HUES64 (cell line): ENCODE data around the gene MCM5.

Source experiments
- H3K27ac ChIP-seq: 2 replicates; pipeline ENCODE4 v1.7.0; 2013; ENCODE audit warnings: low read depth, low read length, inconsistent platforms
- H3K27me3 ChIP-seq: 2 replicates; pipeline ENCODE4 v1.6.1; 2013; ENCODE audit warnings: mild to moderate bottlenecking, low read length; ENCODE audit not compliant: insufficient read depth
- H3K36me3 ChIP-seq: 2 replicates; pipeline ENCODE4 v1.6.1; 2013; ENCODE audit warnings: mild to moderate bottlenecking, low read length; ENCODE audit not compliant: insufficient read depth
- H3K4me1 ChIP-seq: 2 replicates; pipeline ENCODE4 v1.6.1; 2013; ENCODE audit warnings: mild to moderate bottlenecking, low read length, moderate library complexity; ENCODE audit not compliant: insufficient read depth
- H3K4me3 ChIP-seq: 2 replicates; pipeline ENCODE4 v1.5.1; 2013; ENCODE audit warnings: mild to moderate bottlenecking, low read length, moderate library complexity
- H3K9ac ChIP-seq: 2 replicates; pipeline ENCODE4 v1.6.1; 2013; ENCODE audit warnings: mild to moderate bottlenecking, low read depth, low read length
- H3K9me3 ChIP-seq: 2 replicates; pipeline ENCODE4 v1.6.1; 2013; ENCODE audit warnings: low read depth, low read length; ENCODE audit not compliant: insufficient read depth
- WGBS: fragments of 150-250, 120-280 bp; methylation state at CpG from one replicate; pipeline ENCODE4 v1.1.7; 2013; ENCODE audit warnings: missing lambda C conversion rate; 5-methylcytosine and 5-hydroxymethylcytosine counted together

The MCM5 gene

DNA sequence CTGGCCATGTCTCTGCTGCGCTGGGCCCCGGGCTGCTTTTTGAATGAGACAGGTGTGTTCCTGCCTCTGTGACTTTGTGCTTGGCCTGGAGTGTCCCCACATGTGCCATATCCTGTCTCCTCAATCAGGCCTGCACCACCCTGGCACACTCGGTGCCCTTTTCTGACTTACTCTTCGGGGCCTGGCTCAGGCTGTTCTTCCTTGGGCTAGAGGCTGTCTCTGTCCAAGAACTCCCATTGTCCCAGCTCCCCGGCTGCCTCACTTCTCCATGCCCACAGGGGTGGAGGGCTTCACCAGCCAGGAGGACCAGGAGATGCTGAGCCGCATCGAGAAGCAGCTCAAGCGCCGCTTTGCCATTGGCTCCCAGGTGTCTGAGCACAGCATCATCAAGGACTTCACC is 23.0 kb downstream of the MCM5 start:
- no peaks in the 10 kb centered on the region for H3K9me3 ChIP-seq
- no peaks in the 10 kb centered on the region for H3K27me3 ChIP-seq
- no peak overlapping the region for H3K9ac ChIP-seq
- 96% methylated on average over 9 of the region's 9 CpGs for WGBS
- H3K4me3 ChIP-seq, result no peak overlapping the region
- H3K36me3 ChIP-seq, result peaks cover 88% of the 10 kb centered on the region
- peaks cover 21% of the 10 kb centered on the region; the same call in 1 of the 2 replicates for H3K4me1 ChIP-seq
- no peak overlapping the region for H3K27ac ChIP-seq

DNA sequence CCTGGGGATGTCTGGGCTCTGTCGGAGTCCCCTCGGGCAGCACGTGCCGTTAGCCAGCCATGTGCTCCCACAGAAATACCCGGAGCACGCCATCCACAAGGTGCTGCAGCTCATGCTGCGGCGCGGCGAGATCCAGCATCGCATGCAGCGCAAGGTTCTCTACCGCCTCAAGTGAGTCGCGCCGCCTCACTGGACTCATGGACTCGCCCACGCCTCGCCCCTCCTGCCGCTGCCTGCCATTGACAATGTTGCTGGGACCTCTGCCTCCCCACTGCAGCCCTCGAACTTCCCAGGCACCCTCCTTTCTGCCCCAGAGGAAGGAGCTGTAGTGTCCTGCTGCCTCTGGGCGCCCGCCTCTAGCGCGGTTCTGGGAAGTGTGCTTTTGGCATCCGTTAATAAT is 24.1 kb downstream of the MCM5 start:
- Histone ChIP-seq H3K27me3 (no peaks in the 10 kb centered on the region), H3K4me1 (peaks cover 21% of the 10 kb centered on the region; the same call in 1 of the 2 replicates), H3K4me3 (no peak overlapping the region), H3K9me3 (no peaks in the 10 kb centered on the region), H3K27ac (no peak overlapping the region), H3K9ac (no peak overlapping the region), H3K36me3 (peaks cover 85% of the 10 kb centered on the region)
- WGBS, result 95% methylated on average over 26 of the region's 26 CpGs

DNA sequence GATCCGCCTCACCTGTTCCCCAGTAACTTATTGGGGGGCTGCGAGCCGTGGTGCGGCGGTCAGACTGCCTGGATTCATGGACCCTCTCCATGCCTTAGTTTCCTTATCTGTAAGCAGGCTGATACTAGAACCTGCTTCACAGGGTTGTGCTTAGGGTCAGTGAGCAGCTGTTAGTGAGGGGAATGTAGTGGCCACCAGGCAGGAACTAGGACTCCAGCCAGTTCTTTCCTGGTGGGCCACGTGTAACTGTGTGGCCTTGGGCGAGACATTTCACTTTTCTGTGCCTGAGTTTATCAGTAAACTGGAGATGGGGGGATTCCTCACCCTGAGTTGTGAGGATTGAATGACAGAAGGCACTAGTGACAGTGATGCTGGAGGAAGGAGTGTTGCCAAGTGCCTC is 24.8 kb downstream of the MCM5 start:
- no peaks in the 10 kb centered on the region for H3K9me3 ChIP-seq
- H3K4me3 ChIP-seq, result no peak overlapping the region
- H3K27me3 ChIP-seq, result no peaks in the 10 kb centered on the region
- H3K36me3 ChIP-seq, result peaks cover 78% of the 10 kb centered on the region
- H3K4me1 ChIP-seq, result peaks cover 21% of the 10 kb centered on the region; the same call in 1 of the 2 replicates
- H3K9ac ChIP-seq, result peak overlapping the region; percentile 5; the same call in 1 of the 2 replicates
- no peak overlapping the region for H3K27ac ChIP-seq
- 94% methylated on average over 7 of the region's 7 CpGs for WGBS

DNA sequence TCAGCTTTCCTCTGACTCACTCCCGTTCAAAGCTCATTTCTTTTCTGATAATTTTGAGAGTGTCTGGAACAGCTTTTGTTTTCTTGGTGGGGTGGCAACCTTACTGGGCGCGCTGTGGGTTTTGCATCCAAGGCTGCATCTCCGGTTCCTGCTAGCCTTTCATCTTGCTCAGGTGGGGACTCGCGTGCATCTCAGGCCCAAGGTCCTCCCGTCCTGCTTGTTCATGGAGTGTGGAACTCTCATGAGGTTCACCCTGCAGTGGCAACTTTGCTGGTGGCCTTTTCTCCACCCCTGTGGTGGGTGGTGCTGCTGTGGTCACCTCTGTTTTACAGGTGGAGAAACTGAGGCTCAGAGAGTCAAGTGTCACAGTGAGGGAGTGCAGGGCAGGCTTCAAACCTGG is 25.6 kb downstream of the MCM5 start:
- H3K9me3 ChIP-seq, result no peaks in the 10 kb centered on the region
- WGBS, result 94% methylated on average over 7 of the region's 7 CpGs
- H3K9ac ChIP-seq, result no peak overlapping the region
- no peak overlapping the region for H3K4me3 ChIP-seq
- H3K27me3 ChIP-seq, result no peaks in the 10 kb centered on the region
- H3K27ac ChIP-seq, result peak overlapping the region; percentile 54
- H3K36me3 ChIP-seq, result peaks cover 70% of the 10 kb centered on the region
- peaks cover 21% of the 10 kb centered on the region; the same call in 1 of the 2 replicates for H3K4me1 ChIP-seq

DNA sequence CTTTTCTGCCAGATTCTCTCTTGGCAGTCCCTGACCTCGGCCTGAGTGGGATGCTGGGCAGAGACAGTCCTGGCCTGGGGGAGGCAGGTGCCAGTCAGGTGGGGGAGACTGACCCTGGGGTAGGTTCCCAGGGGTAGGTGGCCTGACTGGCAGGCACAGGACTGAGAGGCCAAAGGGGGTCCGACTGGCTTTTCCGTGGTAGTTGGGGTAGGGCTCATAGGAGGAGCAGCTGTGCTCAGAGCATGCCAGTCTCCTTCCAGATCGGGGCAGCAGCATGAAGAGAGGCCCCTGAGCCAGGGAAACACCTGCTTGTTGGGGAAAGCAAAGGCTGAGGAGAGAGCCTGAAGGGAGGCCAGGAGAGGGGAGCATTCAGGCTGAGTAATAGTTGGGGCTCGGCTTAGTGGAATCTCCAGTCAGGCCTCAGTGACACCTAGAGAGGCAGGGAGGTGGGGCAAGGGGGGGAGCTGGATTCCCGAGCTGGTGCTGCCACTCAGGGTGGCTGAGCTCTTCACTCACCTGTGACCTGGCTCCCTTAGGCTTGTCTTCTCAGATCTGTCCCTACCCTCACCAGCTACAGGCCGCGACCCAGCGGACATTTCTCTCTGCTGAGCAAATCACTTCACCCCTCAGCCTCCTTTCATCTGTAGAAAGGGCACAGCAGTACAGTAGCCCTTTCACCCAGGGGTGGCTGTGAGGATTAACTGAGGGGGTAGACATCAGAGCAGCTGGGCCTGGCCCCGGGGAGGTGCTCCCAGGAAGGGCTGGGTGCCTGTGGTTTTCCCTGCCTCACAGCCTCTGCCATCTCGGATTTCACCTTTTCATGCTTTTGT is 26.2 kb downstream of the MCM5 start:
- Histone ChIP-seq H3K9me3 (no peaks in the 10 kb centered on the region), H3K27ac (peak overlapping the region; percentile 54), H3K9ac (no peak overlapping the region), H3K36me3 (peaks cover 67% of the 10 kb centered on the region), H3K27me3 (no peaks in the 10 kb centered on the region), H3K4me3 (no peak overlapping the region), H3K4me1 (peaks cover 21% of the 10 kb centered on the region; the same call in 1 of the 2 replicates)
- WGBS, result 77% methylated on average over 11 of the region's 11 CpGs

DNA sequence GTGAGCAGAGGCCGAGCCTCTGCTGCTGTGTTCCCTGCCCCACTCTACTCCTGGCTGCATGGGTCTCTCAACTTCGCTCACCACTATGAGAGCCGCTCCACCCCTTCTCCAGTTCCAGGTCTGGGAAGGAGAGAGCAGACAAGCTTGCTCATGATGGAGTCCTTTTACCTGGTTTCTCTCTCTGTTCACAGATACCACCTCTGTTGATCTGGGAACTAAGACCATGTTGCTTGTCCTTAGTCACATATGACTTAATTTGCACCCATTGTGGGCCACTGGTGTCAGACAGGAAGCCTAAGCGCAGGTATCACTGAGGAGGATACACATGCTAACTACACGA is 26.8 kb downstream of the MCM5 start:
- peaks cover 67% of the 10 kb centered on the region for H3K36me3 ChIP-seq
- H3K4me3 ChIP-seq, result no peak overlapping the region
- H3K27me3 ChIP-seq, result no peaks in the 10 kb centered on the region
- WGBS, result 79% methylated on average over 5 of the region's 5 CpGs
- no peaks in the 10 kb centered on the region for H3K9me3 ChIP-seq
- H3K9ac ChIP-seq, result no peak overlapping the region; the same call in 1 of the 2 replicates
- H3K27ac ChIP-seq, result peak overlapping the region; percentile 3; the same call in 1 of the 2 replicates
- H3K4me1 ChIP-seq, result peaks cover 21% of the 10 kb centered on the region; the same call in 1 of the 2 replicates

DNA sequence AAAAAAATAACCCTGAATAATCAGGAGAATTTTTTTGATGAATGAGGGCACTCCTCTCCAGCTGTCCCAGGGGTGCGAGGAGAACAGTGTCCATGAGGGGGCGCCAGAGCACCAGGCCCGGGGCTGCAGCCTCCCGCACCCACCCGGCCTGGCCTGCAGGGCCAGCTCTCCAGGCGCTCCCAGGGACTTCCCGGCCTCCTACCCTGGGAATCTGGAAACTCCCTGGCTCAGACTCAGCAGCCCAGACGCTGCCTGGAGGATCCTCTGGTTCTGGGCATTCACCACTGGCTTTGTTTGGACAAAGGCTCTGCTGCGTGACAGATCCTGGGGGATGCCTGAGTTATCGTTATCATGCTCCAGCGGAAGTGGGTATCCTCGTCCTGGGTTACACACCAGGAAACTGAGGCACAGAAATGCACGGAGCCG is 31.0 kb downstream of the MCM5 start:
- Histone ChIP-seq H3K27me3 (no peaks in the 10 kb centered on the region), H3K9me3 (peaks cover 15% of the 10 kb centered on the region; the same call in 1 of the 2 replicates), H3K4me3 (no peak overlapping the region), H3K27ac (no peak overlapping the region), H3K36me3 (peaks cover 54% of the 10 kb centered on the region), H3K9ac (no peak overlapping the region), H3K4me1 (peaks cover 9% of the 10 kb centered on the region; the same call in 1 of the 2 replicates)
- 51% methylated on average over 14 of the region's 14 CpGs for WGBS

DNA sequence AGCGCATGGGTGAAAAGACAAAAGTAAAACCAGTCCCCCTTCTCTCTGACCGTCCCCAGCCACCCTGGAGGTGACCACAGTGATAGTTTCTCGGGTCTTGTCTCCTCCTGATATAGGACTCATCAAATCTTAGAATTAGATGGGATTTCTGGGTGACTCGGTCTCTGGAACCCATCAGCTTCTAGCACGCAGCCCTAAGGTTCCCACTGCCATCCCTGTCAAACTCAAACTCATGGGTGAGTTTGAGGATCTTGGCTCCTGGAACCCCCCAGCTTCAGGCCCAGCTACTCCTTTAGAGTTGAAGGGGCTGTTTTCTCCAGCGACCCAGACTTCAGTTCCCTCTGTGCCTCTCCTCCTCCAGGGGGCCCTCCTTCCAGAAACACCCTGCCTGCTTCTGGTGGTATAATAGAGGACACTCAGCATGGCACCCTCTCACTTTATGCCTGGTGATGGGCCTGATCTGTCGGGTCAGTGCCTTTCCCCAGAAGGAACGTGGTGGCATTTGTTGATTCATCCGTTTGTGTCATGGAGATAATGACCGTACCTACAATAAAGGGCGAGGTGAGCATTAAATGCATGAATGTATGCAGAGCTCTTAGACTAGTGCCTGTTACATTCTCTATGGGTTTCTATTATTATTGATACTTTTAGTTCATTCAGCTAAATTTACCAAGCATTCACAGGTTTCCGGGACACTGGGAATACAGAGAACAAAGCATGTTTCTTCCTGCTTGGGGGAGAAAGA is 31.7 kb downstream of the MCM5 start:
- H3K27ac ChIP-seq, result no peak overlapping the region
- WGBS, result 95% methylated on average over 12 of the region's 12 CpGs

DNA sequence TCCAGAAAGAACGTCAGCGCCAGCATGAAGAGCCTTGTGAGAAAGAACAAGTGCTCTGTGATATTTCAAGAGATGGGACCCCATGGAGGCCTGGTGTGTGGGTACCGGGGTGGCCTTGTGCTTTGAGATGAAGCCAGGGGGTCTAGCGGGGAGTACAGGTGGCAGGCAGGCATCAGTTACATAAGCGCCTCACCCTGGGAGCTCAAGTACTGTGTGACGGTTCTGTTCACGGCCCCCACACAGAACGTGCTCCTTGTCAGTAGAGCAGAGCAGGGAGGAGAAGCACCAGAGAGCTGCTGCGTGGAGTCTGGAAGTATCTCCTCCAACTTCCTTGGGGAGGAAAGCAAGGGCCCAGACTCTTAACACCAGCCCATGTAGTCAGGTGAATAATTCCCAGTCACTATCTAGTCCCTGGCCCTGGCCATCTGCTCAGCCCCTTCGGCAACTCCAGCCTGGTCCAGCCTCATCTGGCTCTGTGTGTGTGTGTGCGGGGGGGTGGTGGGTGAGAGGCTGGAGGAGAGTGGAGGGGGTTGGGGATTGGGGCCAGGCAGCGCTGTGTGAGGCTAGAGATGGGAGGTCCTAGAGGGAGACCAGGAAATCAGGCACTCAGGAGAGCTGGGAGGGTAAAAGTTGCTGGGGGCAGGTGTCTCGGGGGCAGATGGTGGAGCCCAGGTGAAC is 32.4 kb downstream of the MCM5 start:
- Histone ChIP-seq H3K36me3 (peaks cover 48% of the 10 kb centered on the region), H3K4me3 (no peak overlapping the region), H3K4me1 (no peaks in the 10 kb centered on the region), H3K27ac (no peak overlapping the region), H3K9me3 (peaks cover 15% of the 10 kb centered on the region; the same call in 1 of the 2 replicates), H3K9ac (no peak overlapping the region), H3K27me3 (no peaks in the 10 kb centered on the region)
- WGBS, result 96% methylated on average over 13 of the region's 13 CpGs

More for the DNA sequence above, 31.7 kb downstream of the MCM5 start:
- no peak overlapping the region for H3K4me3 ChIP-seq
- H3K9me3 ChIP-seq, result peaks cover 15% of the 10 kb centered on the region; the same call in 1 of the 2 replicates
- no peaks in the 10 kb centered on the region for H3K27me3 ChIP-seq
- H3K4me1 ChIP-seq, result peaks cover 5% of the 10 kb centered on the region; the same call in 1 of the 2 replicates
- H3K36me3 ChIP-seq, result peaks cover 54% of the 10 kb centered on the region
- no peak overlapping the region for H3K9ac ChIP-seq

DNA sequence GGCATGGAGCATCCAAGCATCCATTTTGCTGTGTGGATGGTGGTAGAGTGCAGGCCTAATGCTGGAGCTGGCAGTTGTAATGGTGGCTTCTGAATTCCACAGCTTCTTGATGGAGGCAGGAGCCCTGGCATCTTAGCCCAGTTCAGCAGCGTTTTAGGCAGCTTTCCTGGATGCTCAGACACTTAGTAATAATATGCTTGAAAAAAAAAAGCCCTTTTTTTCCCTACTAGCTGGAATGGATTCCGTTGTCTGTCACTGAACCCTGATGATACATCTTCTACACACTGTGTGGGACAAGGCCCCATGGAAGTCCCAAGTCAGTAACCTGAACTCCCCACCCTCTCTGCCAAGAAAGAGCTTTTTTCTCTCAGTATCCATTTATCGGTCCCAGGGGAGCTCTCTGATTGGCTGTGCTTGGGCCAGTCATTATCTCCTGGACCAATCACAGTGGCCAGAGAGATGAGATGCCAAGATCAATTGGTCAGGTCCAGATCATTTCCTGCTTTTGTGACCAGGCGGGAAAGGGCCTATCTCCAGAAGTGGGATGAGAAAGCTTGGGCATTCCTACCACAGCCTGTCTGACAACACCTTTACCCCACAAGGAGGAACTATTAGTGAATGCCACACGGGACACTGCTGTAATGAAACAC is 34.2 kb downstream of the MCM5 start:
- Histone ChIP-seq H3K36me3 (peaks cover 37% of the 10 kb centered on the region), H3K27me3 (no peaks in the 10 kb centered on the region), H3K27ac (no peak overlapping the region), H3K4me1 (no peaks in the 10 kb centered on the region), H3K9ac (no peak overlapping the region), H3K9me3 (peaks cover 15% of the 10 kb centered on the region; the same call in 1 of the 2 replicates), H3K4me3 (no peak overlapping the region)
- WGBS, result 94% methylated on average over 5 of the region's 5 CpGs
